ENCODE results near the gene C8B.

Gene C8B

DNA sequence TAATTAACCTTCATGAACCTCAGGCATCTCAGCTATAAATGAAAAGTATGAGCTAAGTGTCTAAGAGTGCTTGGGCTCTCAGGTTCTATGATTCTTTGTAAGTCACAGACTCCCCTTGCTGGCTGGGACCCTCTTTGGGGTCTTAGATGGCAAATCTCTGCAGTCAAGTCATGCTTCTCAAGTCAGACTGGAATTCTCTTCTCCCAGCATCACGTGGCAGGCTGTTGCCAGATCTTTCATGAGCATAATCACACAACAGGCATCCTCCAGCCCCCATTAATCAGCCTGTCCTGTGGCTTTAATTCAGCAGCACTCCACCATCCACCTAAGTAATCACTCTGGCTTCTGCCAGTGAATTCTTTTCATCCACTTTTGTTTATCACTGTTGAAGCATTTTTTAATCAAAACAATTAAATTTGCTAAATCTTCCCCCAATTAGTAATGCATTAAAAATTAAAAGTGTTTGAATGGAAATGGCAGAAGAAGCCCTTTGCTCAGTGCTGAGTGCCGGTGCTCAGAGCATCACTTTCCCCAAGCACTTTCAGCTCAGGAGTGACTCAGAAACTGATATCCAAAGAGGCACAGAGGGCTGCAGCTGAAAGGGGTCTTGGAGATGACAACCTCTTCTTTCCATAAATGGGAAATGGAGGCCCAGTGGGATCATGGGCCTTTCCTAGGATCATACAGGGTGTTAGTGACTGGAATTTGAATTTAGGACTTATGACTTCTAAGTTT lies 61.0 kb downstream of the C8B start:
- H3K4me3 ChIP-seq (ENCODE audit: low read depth, low read length), result no peak overlapping the region

GRCh38 chr1:56903778-56904177 lies 62.0 kb downstream of the C8B start:
- H3K4me3 ChIP-seq (ENCODE audit: low read depth, low read length), result no peak overlapping the region

DNA sequence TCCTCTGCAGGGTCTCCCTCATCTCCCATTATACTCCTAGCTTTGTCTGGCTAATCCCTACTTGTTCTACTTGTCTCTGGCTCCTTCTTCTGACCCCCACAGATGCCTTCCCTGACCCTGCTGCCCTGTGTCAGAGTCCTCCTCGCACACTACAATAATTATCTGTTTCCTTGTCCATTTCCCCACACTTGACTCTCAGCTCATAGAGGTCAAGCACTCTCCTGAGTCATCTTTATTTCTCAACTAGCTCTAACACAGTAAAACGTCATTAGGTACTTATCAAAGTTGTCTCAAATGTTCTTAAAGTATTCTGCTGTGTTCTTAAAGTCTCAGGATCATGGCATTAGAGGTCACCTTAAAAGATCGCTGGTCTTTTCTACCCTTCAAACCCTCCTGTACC lies 64.1 kb downstream of the C8B start:
- H3K4me3 ChIP-seq (ENCODE audit: low read depth, low read length), result no peak overlapping the region

- no peak overlapping the region for H3K4me3 ChIP-seq (ENCODE audit: low read depth, low read length)
These were observed 66.9 kb downstream of the C8B start for GRCh38 chr1:56898879-56899278.

DNA sequence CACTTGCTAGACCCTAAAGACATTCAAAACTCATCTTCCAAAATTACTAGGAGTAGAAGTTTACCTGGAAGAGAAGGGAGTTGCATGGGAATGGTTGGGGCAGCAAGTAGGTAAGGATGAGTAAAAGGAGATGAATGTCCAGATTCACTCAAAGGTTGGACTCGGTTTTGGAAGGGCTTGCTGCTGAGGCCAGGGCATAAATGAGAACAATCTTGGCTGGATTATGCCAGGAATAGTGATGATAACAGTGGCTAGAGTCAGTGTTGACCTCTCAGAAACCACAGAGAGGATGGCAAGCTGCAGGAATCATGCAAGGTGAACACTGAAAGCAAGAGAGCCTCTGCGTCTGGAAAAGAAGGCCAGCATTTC lies 67.8 kb downstream of the C8B start:
- no peak overlapping the region for H3K4me3 ChIP-seq (ENCODE audit: low read depth, low read length)

GRCh38 chr1:56897150-56898004 lies 68.4 kb downstream of the C8B start:
- no peak overlapping the region for H3K4me3 ChIP-seq (ENCODE audit: low read depth, low read length)

GRCh38 chr1:56894014-56894413 lies 71.8 kb downstream of the C8B start:
- no peak overlapping the region for H3K4me3 ChIP-seq (ENCODE audit: low read depth, low read length)

DNA sequence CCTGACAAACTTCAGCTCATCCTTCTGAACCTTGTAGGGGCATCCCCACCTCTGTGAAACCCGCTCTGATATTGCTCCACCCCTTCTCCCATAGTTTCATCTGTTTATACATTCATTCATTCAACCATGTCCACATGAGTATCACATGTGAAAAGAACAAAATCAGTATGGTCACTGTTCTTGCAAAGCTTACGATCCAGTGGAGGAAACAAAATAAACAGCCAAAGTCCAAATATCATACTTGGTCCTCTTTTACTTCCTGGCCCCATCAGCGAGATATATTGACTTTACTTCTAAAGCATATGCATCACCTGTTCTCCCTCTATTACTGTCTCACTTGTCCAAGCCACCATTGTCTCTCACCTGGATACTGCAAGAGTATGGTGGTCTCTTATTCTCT lies 75.6 kb downstream of the C8B start:
- H3K4me3 ChIP-seq (ENCODE audit: low read depth, low read length), result no peak overlapping the region

- no peak overlapping the region for H3K4me3 ChIP-seq (ENCODE audit: low read depth, low read length)
These were observed 84.4 kb downstream of the C8B start for GRCh38 chr1:56881417-56881816.

DNA sequence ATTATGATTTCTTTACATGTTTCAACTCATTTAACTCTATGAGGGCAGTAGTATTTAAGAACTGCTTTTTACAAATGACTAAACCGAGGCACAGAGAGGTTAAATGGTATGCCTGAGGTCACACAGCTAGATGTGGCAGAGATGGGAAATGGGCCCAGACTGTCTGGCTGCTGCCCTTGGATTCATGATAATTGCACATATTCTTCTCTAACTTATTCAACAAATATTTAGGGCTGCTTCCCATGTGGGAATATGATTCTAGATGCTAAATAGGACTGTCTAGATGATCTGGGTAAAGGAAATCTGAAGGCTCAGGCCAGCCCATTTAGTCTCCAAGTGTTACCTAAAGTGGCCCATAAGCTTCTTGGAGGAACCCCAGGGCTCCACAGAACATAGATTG lies 85.0 kb downstream of the C8B start:
- no peak overlapping the region for H3K4me3 ChIP-seq (ENCODE audit: low read depth, low read length)
